Gastroesophageal sphincter (tissue), 3 donors: ENCODE measurements around the gene BRD3.

Source experiments
- CTCF ChIP-seq, 4 experiments: fragments of 200-600 bp in 2 of 4; fragments of 450-650 bp in 2 of 4; sonication (generic) in 1 of 4; IDR thresholded peaks; one replicate each; pipeline ENCODE4 v1.5.1; 2017 to 2019; ENCODE audit warnings: antibody characterized with exemption in 4 of 4, mild to moderate bottlenecking in 2 of 4, moderate library complexity in 2 of 4
- EP300 ChIP-seq: sonication (generic); formaldehyde crosslinking; IDR thresholded peaks from one replicate; pipeline ENCODE4 v1.6.1; 2017; ENCODE audit warnings: antibody characterized with exemption, mild to moderate bottlenecking
- POLR2A ChIP-seq, 2 donors: fragments of 450-650 bp; IDR thresholded peaks; one replicate each; pipeline ENCODE4 v1.6.1; 2017; ENCODE audit warnings: antibody characterized with exemption in 2 of 2, mild to moderate bottlenecking in 2 of 2, moderate library complexity in 1 of 2
- POLR2AphosphoS5 ChIP-seq: sonication (generic); formaldehyde crosslinking; IDR thresholded peaks from one replicate; pipeline ENCODE4 v1.6.1; 2017; ENCODE audit warnings: antibody characterized with exemption

- TF ChIP-seq CTCF (IDR thresholded peaks at IDR 0.05), result no peak
- TF ChIP-seq POLR2A (IDR thresholded peaks at IDR 0.05), result no peak
- TF ChIP-seq EP300, result no peak
- TF ChIP-seq POLR2AphosphoS5, result no peak
These were observed 8.6 kb downstream of the BRD3 start for GRCh38 chr9:134059188-134059641.
